CD4-positive, alpha-beta T cell treated with Interleukin-21 for 1 hour (primary cell): ENCODE results near the gene CECR2.

Experiments
- DNase-seq: peaks from one replicate; pipeline ENCODE4 v3.0.0-alpha.2; 2020

The CECR2 gene

GRCh38 chr22:17369439-17370025 lies at the start of gene CECR2:
Gene CECR2 (plus strand): TSS chr22:17369460. CDS start chr22:17369784, 324 bp downstream.
- DNase-seq, result no peak

GRCh38 chr22:17319546-17319945 lies 49.7 kb upstream of the CECR2 start:
- no peak for DNase-seq

GRCh38 chr22:17322511-17322910 lies 46.7 kb upstream of the CECR2 start:
- no peak for DNase-seq

- DNase-seq, result no peak
These were observed 37.6 kb upstream of the CECR2 start for GRCh38 chr22:17331690-17332089.

- DNase-seq, result no peak
These were observed 37.0 kb upstream of the CECR2 start for GRCh38 chr22:17332109-17332800.

- DNase-seq, result no peak
These were observed 35.2 kb upstream of the CECR2 start for GRCh38 chr22:17334059-17334458.

GRCh38 chr22:17334983-17335382 lies 34.3 kb upstream of the CECR2 start:
- no peak for DNase-seq

GRCh38 chr22:17336061-17336460 lies 33.2 kb upstream of the CECR2 start:
- DNase-seq, result no peak

GRCh38 chr22:17337639-17338038 lies 31.6 kb upstream of the CECR2 start:
- no peak for DNase-seq

- DNase-seq, result no peak
These were observed 30.1 kb upstream of the CECR2 start for GRCh38 chr22:17339095-17339693.

GRCh38 chr22:17342361-17342760 lies 26.9 kb upstream of the CECR2 start:
- DNase-seq, result no peak

- DNase-seq, result no peak
These were observed 25.5 kb upstream of the CECR2 start for GRCh38 chr22:17343766-17344165.

GRCh38 chr22:17346578-17346977 lies 22.7 kb upstream of the CECR2 start:
- DNase-seq, result no peak

GRCh38 chr22:17347724-17348123 lies 21.5 kb upstream of the CECR2 start:
- DNase-seq, result no peak

- no peak for DNase-seq
These were observed 20.7 kb upstream of the CECR2 start for GRCh38 chr22:17348464-17349103.

GRCh38 chr22:17349172-17349571 lies 20.1 kb upstream of the CECR2 start:
- DNase-seq, result no peak

- DNase-seq, result no peak
These were observed 19.0 kb upstream of the CECR2 start for GRCh38 chr22:17350292-17350691.

GRCh38 chr22:17352798-17353197 lies 16.5 kb upstream of the CECR2 start:
- no peak for DNase-seq

- DNase-seq, result no peak
These were observed 11.6 kb upstream of the CECR2 start for GRCh38 chr22:17357688-17358087.

- no peak for DNase-seq
These were observed 10.8 kb upstream of the CECR2 start for GRCh38 chr22:17358415-17358814.

- DNase-seq, result no peak
These were observed 9.8 kb upstream of the CECR2 start for GRCh38 chr22:17359501-17359900.

- DNase-seq, result no peak
These were observed 2.9 kb upstream of the CECR2 start for GRCh38 chr22:17366329-17366728.

GRCh38 chr22:17366830-17367229 lies 2.4 kb upstream of the CECR2 start:
- DNase-seq, result no peak

GRCh38 chr22:17368144-17368543 lies 1.1 kb upstream of the CECR2 start:
- DNase-seq, result no peak
